Measurements from ENCODE around the gene PLS3. TPM values are rescaled to one million over a fixed set of nuclear protein-coding genes. Genes with fewer than 3 reads are reported as not detected.

The PLS3 gene
- total and polyA plus RNA-seq, 2 experiments from 2014 or later, result 114 to 218 TPM

- Histone ChIP-seq H3K27ac (no peak overlapping the region), H3K4me3 (no peak overlapping the region), H3K36me3 (no peaks in the 10 kb centered on the region), H3K4me1 (ENCODE audit: low read depth) (peaks cover 9% of the 10 kb centered on the region), H3K27me3 (no peaks in the 10 kb centered on the region), H3K9me3 (ENCODE audit: low read depth) (no peaks in the 10 kb centered on the region)
- DNase-seq (ENCODE audit: low read depth in 1 of 2, low spot score in 1 of 2), result peak in 1 of 2 donors; percentile 41
- TF ChIP-seq, protein P1, sequence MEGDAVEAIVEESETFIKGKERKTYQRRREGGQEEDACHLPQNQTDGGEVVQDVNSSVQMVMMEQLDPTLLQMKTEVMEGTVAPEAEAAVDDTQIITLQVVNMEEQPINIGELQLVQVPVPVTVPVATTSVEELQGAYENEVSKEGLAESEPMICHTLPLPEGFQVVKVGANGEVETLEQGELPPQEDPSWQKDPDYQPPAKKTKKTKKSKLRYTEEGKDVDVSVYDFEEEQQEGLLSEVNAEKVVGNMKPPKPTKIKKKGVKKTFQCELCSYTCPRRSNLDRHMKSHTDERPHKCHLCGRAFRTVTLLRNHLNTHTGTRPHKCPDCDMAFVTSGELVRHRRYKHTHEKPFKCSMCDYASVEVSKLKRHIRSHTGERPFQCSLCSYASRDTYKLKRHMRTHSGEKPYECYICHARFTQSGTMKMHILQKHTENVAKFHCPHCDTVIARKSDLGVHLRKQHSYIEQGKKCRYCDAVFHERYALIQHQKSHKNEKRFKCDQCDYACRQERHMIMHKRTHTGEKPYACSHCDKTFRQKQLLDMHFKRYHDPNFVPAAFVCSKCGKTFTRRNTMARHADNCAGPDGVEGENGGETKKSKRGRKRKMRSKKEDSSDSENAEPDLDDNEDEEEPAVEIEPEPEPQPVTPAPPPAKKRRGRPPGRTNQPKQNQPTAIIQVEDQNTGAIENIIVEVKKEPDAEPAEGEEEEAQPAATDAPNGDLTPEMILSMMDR (IDR thresholded peaks at IDR 0.05; ENCODE audit: low read depth, low read length), result no peak
Observed at GRCh38 chrX:115531818-115532403, 29.1 kb upstream of the PLS3 start.

GRCh38 chrX:115533485-115533884 lies 27.5 kb upstream of the PLS3 start:
- no peaks in the 10 kb centered on the region for H3K27me3 ChIP-seq
- H3K4me1 ChIP-seq (ENCODE audit: low read depth), result peaks cover 9% of the 10 kb centered on the region
- DNase-seq (ENCODE audit: low read depth in 1 of 2, low spot score in 1 of 2), result peak in 1 of 2 donors; percentile 67
- H3K27ac ChIP-seq, result no peak overlapping the region
- TF ChIP-seq, protein P1 (IDR thresholded peaks at IDR 0.05; ENCODE audit: low read depth, low read length), result no peak
- no peaks in the 10 kb centered on the region for H3K36me3 ChIP-seq
- no peaks in the 10 kb centered on the region for H3K9me3 ChIP-seq (ENCODE audit: low read depth)
- no peak overlapping the region for H3K4me3 ChIP-seq

GRCh38 chrX:115534383-115534782 lies 26.6 kb upstream of the PLS3 start:
- Histone ChIP-seq H3K27me3 (no peaks in the 10 kb centered on the region), H3K9me3 (ENCODE audit: low read depth) (no peaks in the 10 kb centered on the region), H3K36me3 (no peaks in the 10 kb centered on the region), H3K27ac (no peak overlapping the region), H3K4me1 (ENCODE audit: low read depth) (peaks cover 9% of the 10 kb centered on the region), H3K4me3 (no peak overlapping the region)
- no peak for DNase-seq (ENCODE audit: low read depth in 1 of 2, low spot score in 1 of 2)
- TF ChIP-seq, protein P1 (IDR thresholded peaks at IDR 0.05; ENCODE audit: low read depth, low read length), result no peak

DNA sequence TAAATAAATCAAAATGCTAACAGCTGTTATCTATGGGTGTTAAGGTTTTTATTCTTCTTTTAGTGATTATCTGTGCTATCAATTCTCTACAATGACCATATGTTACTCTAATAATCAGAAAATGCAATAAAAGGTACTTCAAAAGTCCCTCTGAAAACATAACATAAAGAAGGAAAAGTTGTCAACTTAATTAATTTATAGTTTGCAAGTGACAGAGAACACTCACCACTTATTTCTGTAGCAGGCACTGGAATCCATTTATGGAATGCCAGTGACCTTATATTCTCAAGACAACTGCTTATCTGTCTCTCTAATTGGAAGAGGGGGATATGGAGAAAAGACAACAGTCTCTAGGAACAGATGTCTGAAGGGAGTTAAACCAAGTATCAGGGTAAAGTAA lies 25.6 kb upstream of the PLS3 start:
- peaks cover 9% of the 10 kb centered on the region for H3K4me1 ChIP-seq (ENCODE audit: low read depth)
- H3K27me3 ChIP-seq, result no peaks in the 10 kb centered on the region
- no peak overlapping the region for H3K27ac ChIP-seq
- TF ChIP-seq, protein P1 (IDR thresholded peaks at IDR 0.05; ENCODE audit: low read depth, low read length), result no peak
- no peak overlapping the region for H3K4me3 ChIP-seq
- no peak for DNase-seq (ENCODE audit: low read depth in 1 of 2, low spot score in 1 of 2)
- H3K9me3 ChIP-seq (ENCODE audit: low read depth), result no peaks in the 10 kb centered on the region
- no peaks in the 10 kb centered on the region for H3K36me3 ChIP-seq

DNA sequence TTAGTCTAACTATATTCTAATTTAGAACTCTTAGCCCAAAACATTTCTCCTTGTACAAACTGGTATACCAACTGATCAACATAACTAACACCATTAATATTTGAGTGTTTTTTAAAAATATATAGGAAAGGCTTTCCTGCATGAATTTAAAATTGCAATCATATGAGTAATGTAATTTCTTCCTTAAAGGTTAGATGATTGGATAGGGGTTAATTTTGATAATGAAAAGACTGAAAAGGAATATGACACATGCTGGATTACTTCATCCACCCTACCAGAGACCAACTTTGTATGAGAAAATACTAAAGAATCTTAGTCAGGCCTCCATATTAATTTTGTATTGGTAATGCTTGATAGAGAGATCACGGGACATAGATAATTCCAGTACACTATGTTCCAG lies 25.1 kb upstream of the PLS3 start:
- H3K27ac ChIP-seq, result no peak overlapping the region
- H3K36me3 ChIP-seq, result no peaks in the 10 kb centered on the region
- no peak for DNase-seq (ENCODE audit: low read depth in 1 of 2, low spot score in 1 of 2)
- peaks cover 12% of the 10 kb centered on the region for H3K4me1 ChIP-seq (ENCODE audit: low read depth)
- H3K27me3 ChIP-seq, result no peaks in the 10 kb centered on the region
- TF ChIP-seq, protein P1 (IDR thresholded peaks at IDR 0.05; ENCODE audit: low read depth, low read length), result no peak
- H3K4me3 ChIP-seq, result no peak overlapping the region
- H3K9me3 ChIP-seq (ENCODE audit: low read depth), result no peaks in the 10 kb centered on the region

Measured in cardiac muscle cell (in vitro differentiated cells and primary cell).